ENCODE results near the gene PELI2.

- TF ChIP-seq POLR2A (IDR thresholded peaks at IDR 0.05; ENCODE audit: low read length) (no peak), GATA1 (IDR thresholded peaks at IDR 0.05; ENCODE audit: low read depth, low read length) (no peak)
Observed at GRCh38 chr14:56094076-56094475, 24.1 kb upstream of the PELI2 start.
